Neural cell (in vitro differentiated cells): ENCODE results near the gene TRABD2A. TPM values are rescaled to one million over a fixed set of nuclear protein-coding genes. Genes with fewer than 3 reads are reported as not detected.
"Not testable (repeated sequence)": the region's sequence is repeated elsewhere in the genome, so short reads cannot be mapped to it uniquely, and the experiment has no call there.

Experiments used
- H2AFZ ChIP-seq: fragments of 200-600, 300-800 bp; sonication (generic), shearing (Covaris generic); 2 replicates; pipeline ENCODE4 v1.6.0; 2014; ENCODE audit warnings: low read depth, mild to moderate bottlenecking, antibody characterized with exemption, low read length, moderate library complexity
- H3F3A ChIP-seq: fragments of 200-600 bp; shearing (Covaris generic); 2 replicates; pipeline ENCODE4 v1.6.1; 2016; ENCODE audit warnings: mild to moderate bottlenecking, moderate library complexity, mixed read lengths, antibody characterized with exemption, low read length; ENCODE audit not compliant: insufficient read depth, poor library complexity, severe bottlenecking
- H3K27ac ChIP-seq: fragments of 200-600, 300-800 bp; sonication (generic), shearing (Covaris generic); 2 replicates; pipeline ENCODE4 v1.5.1; 2014; ENCODE audit warnings: mild to moderate bottlenecking, low read length, moderate library complexity
- H3K27me3 ChIP-seq: fragments of 300-800, 200-600 bp; sonication (generic), shearing (Covaris generic); 2 replicates; pipeline ENCODE4 v1.6.0; 2014; ENCODE audit warnings: mild to moderate bottlenecking, low read depth, low read length, moderate library complexity; ENCODE audit not compliant: insufficient read depth
- H3K36me3 ChIP-seq: fragments of 300-800, 200-600 bp; sonication (generic), shearing (Covaris generic); 2 replicates; pipeline ENCODE4 v1.5.1; 2014; ENCODE audit warnings: mild to moderate bottlenecking, antibody characterized with exemption, low read length, moderate library complexity; ENCODE audit not compliant: insufficient read depth
- H3K4me2 ChIP-seq: fragments of 300-800, 200-600 bp; sonication (generic), shearing (Covaris generic); 2 replicates; pipeline ENCODE4 v1.6.0; 2014; ENCODE audit warnings: mild to moderate bottlenecking, low read length
- H3K4me3 ChIP-seq: fragments of 300-800, 200-600 bp; sonication (generic), shearing (Covaris generic); 2 replicates; pipeline ENCODE4 v1.5.1; 2014; ENCODE audit warnings: mild to moderate bottlenecking, low read length, moderate library complexity
- H3K79me2 ChIP-seq: fragments of 200-600 bp; shearing (Covaris generic); replicated peaks from 2 replicates; pipeline ENCODE4 v1.6.0; 2014; ENCODE audit warnings: mild to moderate bottlenecking, low read length, moderate library complexity; ENCODE audit not compliant: insufficient read depth
- H3K9ac ChIP-seq: fragments of 300-800, 200-600 bp; sonication (generic), shearing (Covaris generic); 2 replicates; pipeline ENCODE4 v1.6.1; 2016; ENCODE audit warnings: mild to moderate bottlenecking, low read length, mixed read lengths
- H3K9me2 ChIP-seq: fragments of 200-600 bp; shearing (Covaris generic); 2 replicates; pipeline ENCODE4 v1.6.1; 2016; ENCODE audit warnings: mild to moderate bottlenecking, low read length, mixed read lengths; ENCODE audit not compliant: insufficient read depth
- H3K9me3 ChIP-seq: fragments of 200-600, 300-800 bp; sonication (generic), shearing (Covaris generic); 2 replicates; pipeline ENCODE4 v1.6.1; 2016; ENCODE audit warnings: mild to moderate bottlenecking, mixed run types, low read length, moderate library complexity, mixed read lengths
- H4K20me1 ChIP-seq: fragments of 200-600 bp; shearing (Covaris generic); 2 replicates; pipeline ENCODE4 v1.6.1; 2016; ENCODE audit warnings: mild to moderate bottlenecking, mixed run types; ENCODE audit not compliant: insufficient read depth
- CTCF ChIP-seq: fragments of 450-650 bp; IDR thresholded peaks from 2 replicates; pipeline ENCODE4 v1.5.1; 2014; ENCODE audit warnings: antibody characterized with exemption, mild to moderate bottlenecking, moderate library complexity; ENCODE audit not compliant: poor library complexity, severe bottlenecking
- EP300 ChIP-seq: fragments of 450-650 bp; conservative IDR thresholded peaks from 2 replicates; pipeline ENCODE4 v1.6.1; 2014; ENCODE audit warnings: antibody characterized with exemption, mild to moderate bottlenecking, moderate library complexity; ENCODE audit not compliant: poor library complexity, severe bottlenecking
- MXI1 ChIP-seq: fragments of 450-650 bp; conservative IDR thresholded peaks from 2 replicates; pipeline ENCODE4 v1.6.1; 2014; ENCODE audit warnings: antibody characterized with exemption, mild to moderate bottlenecking; ENCODE audit not compliant: poor library complexity, severe bottlenecking
- REST ChIP-seq: IDR thresholded peaks from 2 replicates; pipeline ENCODE4 v1.6.1; 2012; ENCODE audit warnings: borderline replicate concordance
- SMC3 ChIP-seq: fragments of 450-650 bp; conservative IDR thresholded peaks from 2 replicates; pipeline ENCODE4 v1.6.1; 2014; ENCODE audit warnings: antibody characterized with exemption, mild to moderate bottlenecking, moderate library complexity; ENCODE audit not compliant: poor library complexity
- TAF1 ChIP-seq: IDR thresholded peaks from 2 replicates; pipeline ENCODE4 v1.6.1; 2012; ENCODE audit warnings: low read depth
- polyA plus RNA-seq: library from polyadenylated mRNA; depleted of rRNA; stranded (reverse); fragments of >200 nt; gene quantifications from 2 replicates; pipeline ENCODE4 v1.2.3, GENCODE V29; 2014

The TRABD2A gene
- polyA plus RNA-seq, 1 donor from 2014 or later: 0.17 TPM

DNA sequence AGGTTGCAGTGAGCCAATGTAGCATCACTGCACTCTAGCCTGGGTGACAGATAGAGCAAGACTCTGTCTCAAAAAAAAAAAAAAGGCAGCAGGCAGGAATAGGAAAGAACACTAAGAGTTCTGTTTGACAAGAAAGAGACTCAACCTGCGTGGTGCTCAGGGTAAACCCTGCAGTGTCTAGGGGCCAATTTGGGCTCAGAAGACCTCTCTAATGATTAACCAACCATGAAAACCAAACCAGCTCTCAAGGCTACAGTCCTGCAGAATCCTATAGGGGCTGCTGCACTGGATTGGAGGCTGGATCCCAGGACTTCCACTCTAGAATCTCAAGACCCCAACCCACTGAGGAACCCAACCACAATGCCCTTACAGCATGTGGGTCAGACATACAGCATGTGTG is 2.4 kb downstream of the TRABD2A start:
- Histone ChIP-seq H3F3A (no peaks in the 10 kb centered on the region), H4K20me1 (no peaks in the 10 kb centered on the region), H3K4me2 (no peak overlapping the region), H3K79me2 (no peaks in the 10 kb centered on the region), H3K9me3 (no peaks in the 10 kb centered on the region), H3K9ac (no peak overlapping the region), H3K9me2 (no peaks in the 10 kb centered on the region), H3K4me3 (no peak overlapping the region), H3K36me3 (no peaks in the 10 kb centered on the region), H3K27me3 (peaks cover 59% of the 10 kb centered on the region), H2AFZ (no peak overlapping the region), H3K27ac (no peak overlapping the region)
- TF ChIP-seq TAF1: no peak
- TF ChIP-seq EP300: no peak
- no peak for TF ChIP-seq SMC3
- TF ChIP-seq MXI1: no peak
- TF ChIP-seq REST: no peak

- no peaks in the 10 kb centered on the region for H3K36me3 ChIP-seq
- no peak overlapping the region for H3K9ac ChIP-seq
- H3K79me2 ChIP-seq: no peaks in the 10 kb centered on the region
- no peak overlapping the region for H2AFZ ChIP-seq
- no peaks in the 10 kb centered on the region for H3K9me3 ChIP-seq
- H3K27me3 ChIP-seq: peaks cover 38% of the 10 kb centered on the region
- TF ChIP-seq MXI1: no peak
- no peak for TF ChIP-seq CTCF
- H3K4me2 ChIP-seq: no peak overlapping the region
- H3K4me3 ChIP-seq: no peak overlapping the region
- H3K27ac ChIP-seq: no peak overlapping the region
- no peaks in the 10 kb centered on the region for H3K9me2 ChIP-seq
- H3F3A ChIP-seq: no peaks in the 10 kb centered on the region
- H4K20me1 ChIP-seq: no peaks in the 10 kb centered on the region
Observed at GRCh38 chr2:84876369-84876768, 4.5 kb downstream of the TRABD2A start.

GRCh38 chr2:84875619-84876018 is 5.3 kb downstream of the TRABD2A start:
- not testable (repeated sequence) for H3K9me3 ChIP-seq, H2AFZ ChIP-seq
- H3K27me3 ChIP-seq: peaks cover 31% of the 10 kb centered on the region

More at GRCh38 chr2:84875619-84876018, 5.3 kb downstream of the TRABD2A start:
- H3K36me3 ChIP-seq, H3K4me3 ChIP-seq, H3F3A ChIP-seq, H3K9ac ChIP-seq, H4K20me1 ChIP-seq, H3K27ac ChIP-seq, H3K9me2 ChIP-seq, H3K4me2 ChIP-seq, H3K79me2 ChIP-seq: not testable (repeated sequence)
